ENCODE results near the gene EXOC3.

EXOC3 gene

GRCh38 chr5:463301-463700, 20.3 kb downstream of the EXOC3 start:
- no peaks in the 10 kb centered on the region for H3K9me3 Mint-ChIP-seq
- peak overlapping the region; percentile 49 for H3K27ac Mint-ChIP-seq
- H3K27me3 Mint-ChIP-seq: no peaks in the 10 kb centered on the region
- no peak overlapping the region for H3K4me3 Mint-ChIP-seq
- peaks cover 60% of the 10 kb centered on the region for H3K36me3 Mint-ChIP-seq (ENCODE audit: low read depth)
- H3K4me1 Mint-ChIP-seq (ENCODE audit: low read depth): peaks cover 59% of the 10 kb centered on the region

DNA sequence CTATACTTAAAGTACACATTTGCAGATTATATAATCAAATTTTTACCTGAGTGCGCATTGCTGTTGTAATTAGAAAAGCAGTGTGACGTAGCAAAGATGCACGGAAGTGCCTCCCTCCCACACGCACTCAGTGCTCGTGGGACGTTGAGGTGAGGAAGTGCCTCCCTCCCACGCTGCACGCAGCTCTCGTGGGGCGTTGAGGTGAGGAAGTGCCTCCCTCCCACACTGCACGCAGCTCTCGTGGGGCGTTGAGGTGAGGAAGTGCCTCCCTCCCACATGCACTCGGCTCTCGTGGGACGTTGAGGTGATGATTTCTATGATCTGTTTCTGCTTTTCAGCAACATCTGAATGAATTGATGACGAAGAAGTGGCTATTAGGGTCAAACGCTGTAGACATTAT, 21.0 kb downstream of the EXOC3 start:
- no peaks in the 10 kb centered on the region for H3K27me3 Mint-ChIP-seq
- H3K27ac Mint-ChIP-seq: peak overlapping the region; percentile 90
- H3K4me3 Mint-ChIP-seq: peak overlapping the region; percentile 23
- H3K9me3 Mint-ChIP-seq: no peaks in the 10 kb centered on the region
- peaks cover 54% of the 10 kb centered on the region for H3K36me3 Mint-ChIP-seq (ENCODE audit: low read depth)
- H3K4me1 Mint-ChIP-seq (ENCODE audit: low read depth): peaks cover 52% of the 10 kb centered on the region

- Mint-ChIP-seq H3K36me3 (ENCODE audit: low read depth) (peaks cover 49% of the 10 kb centered on the region), H3K27ac (peak overlapping the region; percentile 90), H3K4me1 (ENCODE audit: low read depth) (peaks cover 47% of the 10 kb centered on the region), H3K27me3 (no peaks in the 10 kb centered on the region), H3K9me3 (no peaks in the 10 kb centered on the region), H3K4me3 (no peak overlapping the region)
These were observed 21.5 kb downstream of the EXOC3 start for GRCh38 chr5:464446-464842.

DNA sequence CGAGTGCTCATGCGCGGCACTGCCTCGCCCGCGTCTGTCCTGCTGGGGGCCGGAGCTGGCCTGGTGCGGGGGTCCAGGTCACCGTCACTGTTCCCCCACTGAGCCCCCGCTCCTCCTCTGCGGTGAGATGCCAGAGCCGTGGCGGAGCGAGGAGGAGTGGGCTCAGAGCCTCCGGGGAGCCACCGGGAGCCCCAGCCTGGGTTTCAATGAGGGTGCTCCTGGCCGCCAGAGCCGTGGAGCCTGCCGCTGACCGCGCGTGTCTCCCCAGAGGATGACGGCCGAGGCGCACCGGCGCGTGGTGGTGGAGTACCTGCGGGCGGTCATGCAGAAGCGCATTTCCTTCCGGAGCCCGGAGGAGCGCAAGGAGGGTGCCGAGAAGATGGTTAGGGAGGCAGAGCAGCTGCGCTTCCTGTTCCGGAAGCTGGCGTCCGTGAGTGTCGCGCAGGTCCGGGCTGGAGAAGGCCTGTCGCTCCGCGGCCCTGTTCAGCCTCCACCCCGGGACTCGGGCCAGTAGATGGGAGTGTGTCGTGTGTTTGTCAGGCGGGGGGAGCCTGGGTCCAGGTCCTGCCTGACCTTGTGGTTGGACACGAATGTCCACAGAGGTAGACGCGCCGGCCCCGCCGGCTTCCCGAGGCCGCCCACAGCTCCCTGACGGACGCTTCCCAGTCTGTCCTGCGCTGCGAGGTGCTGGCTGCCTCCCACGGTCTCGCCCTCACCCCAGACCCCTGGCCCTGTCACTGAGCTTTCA, 22.0 kb downstream of the EXOC3 start:
- Mint-ChIP-seq H3K4me1 (ENCODE audit: low read depth) (peaks cover 43% of the 10 kb centered on the region), H3K9me3 (no peaks in the 10 kb centered on the region), H3K27ac (peak overlapping the region; percentile 45), H3K4me3 (no peak overlapping the region), H3K27me3 (no peaks in the 10 kb centered on the region), H3K36me3 (ENCODE audit: low read depth) (peaks cover 49% of the 10 kb centered on the region)

- H3K9me3 Mint-ChIP-seq: no peaks in the 10 kb centered on the region
- peaks cover 43% of the 10 kb centered on the region for H3K4me1 Mint-ChIP-seq (ENCODE audit: low read depth)
- H3K4me3 Mint-ChIP-seq: no peak overlapping the region
- no peak overlapping the region for H3K27ac Mint-ChIP-seq
- peaks cover 47% of the 10 kb centered on the region for H3K36me3 Mint-ChIP-seq (ENCODE audit: low read depth)
- no peaks in the 10 kb centered on the region for H3K27me3 Mint-ChIP-seq
These were observed 22.8 kb downstream of the EXOC3 start for GRCh38 chr5:465591-466403.

DNA sequence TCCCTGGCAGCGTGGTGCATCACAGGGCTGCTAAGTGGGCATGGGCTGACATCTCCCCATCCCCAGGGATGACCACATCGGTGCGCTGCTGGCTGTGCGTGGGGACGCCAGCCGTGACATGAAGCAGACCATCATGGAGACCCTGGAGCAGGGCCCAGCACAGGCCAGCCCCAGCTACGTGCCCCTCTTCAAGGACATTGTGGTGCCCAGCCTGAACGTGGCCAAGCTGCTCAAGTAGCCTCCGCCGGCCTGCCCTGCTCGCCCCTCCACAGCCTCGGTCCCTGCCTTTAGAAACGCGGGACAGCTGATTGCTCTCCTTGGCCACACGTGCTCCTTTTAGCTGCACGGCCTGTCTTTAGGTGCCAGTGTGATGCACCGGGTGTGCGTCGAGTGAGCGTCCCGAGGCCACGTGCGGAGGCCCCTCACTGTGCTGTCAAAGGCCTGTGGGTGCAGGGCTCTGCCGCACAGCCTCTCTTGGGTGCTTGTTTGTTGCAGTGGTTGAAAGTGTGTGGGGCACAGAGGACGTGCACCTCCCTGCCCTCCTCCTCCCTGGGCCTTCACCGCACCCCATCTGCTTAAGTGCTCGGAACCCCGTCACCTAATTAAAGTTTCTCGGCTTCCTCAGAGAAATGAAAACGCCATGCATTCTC, 23.8 kb downstream of the EXOC3 start:
- Mint-ChIP-seq H3K36me3 (ENCODE audit: low read depth) (peaks cover 46% of the 10 kb centered on the region), H3K27me3 (no peaks in the 10 kb centered on the region), H3K4me1 (ENCODE audit: low read depth) (peaks cover 47% of the 10 kb centered on the region), H3K27ac (no peak overlapping the region), H3K9me3 (no peaks in the 10 kb centered on the region), H3K4me3 (no peak overlapping the region)

GRCh38 chr5:468401-468800, 25.4 kb downstream of the EXOC3 start:
- peaks cover 32% of the 10 kb centered on the region for H3K36me3 Mint-ChIP-seq (ENCODE audit: low read depth)

DNA sequence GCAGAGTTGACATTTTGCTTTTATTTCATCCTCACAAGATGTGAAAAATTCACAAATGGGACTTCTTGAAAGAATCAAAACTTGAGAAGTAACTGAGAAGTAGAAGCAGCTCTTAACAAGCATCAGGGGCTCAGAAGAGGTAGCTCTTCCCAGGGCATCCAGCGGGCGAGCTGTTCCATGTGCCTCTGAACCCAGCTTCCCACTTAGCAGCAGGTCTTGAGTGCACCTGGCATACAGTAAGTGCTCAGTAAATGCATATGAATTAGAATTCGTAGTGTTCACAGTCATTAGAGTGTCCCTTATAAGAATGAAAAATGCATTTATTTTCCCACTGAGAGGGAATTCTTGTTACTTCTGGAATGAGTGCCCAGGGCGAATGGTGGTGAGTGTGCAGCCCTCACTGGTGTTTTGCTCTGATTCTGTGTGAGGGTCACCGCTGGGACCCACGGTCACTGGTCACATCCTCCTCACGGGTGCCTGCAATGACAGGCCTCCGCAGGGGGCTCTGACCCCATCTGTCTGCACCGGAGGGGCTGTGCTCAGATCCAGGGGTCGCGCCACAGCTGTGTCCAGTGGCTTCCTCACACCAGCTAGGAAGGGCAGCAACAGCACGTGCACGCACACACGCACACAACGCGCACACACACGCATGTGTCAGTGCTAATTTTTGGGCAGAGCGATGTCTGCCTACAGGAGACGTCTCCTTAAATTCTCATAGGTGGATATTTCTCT, 26.9 kb downstream of the EXOC3 start:
- H3K36me3 Mint-ChIP-seq (ENCODE audit: low read depth): peaks cover 23% of the 10 kb centered on the region
- H3K27ac Mint-ChIP-seq: peak overlapping the region; percentile 58
- peaks cover 20% of the 10 kb centered on the region for H3K4me1 Mint-ChIP-seq (ENCODE audit: low read depth)
- H3K27me3 Mint-ChIP-seq: no peaks in the 10 kb centered on the region
- no peaks in the 10 kb centered on the region for H3K9me3 Mint-ChIP-seq
- H3K4me3 Mint-ChIP-seq: no peak overlapping the region

More at GRCh38 chr5:468401-468800, 25.4 kb downstream of the EXOC3 start:
- Mint-ChIP-seq H3K4me1 (ENCODE audit: low read depth) (peaks cover 33% of the 10 kb centered on the region), H3K27me3 (no peaks in the 10 kb centered on the region), H3K27ac (no peak overlapping the region), H3K4me3 (no peak overlapping the region), H3K9me3 (no peaks in the 10 kb centered on the region)

GRCh38 chr5:470961-471749, 28.2 kb downstream of the EXOC3 start:
- Mint-ChIP-seq H3K4me1 (ENCODE audit: low read depth) (peaks cover 23% of the 10 kb centered on the region), H3K36me3 (ENCODE audit: low read depth) (peaks cover 22% of the 10 kb centered on the region), H3K27me3 (peaks cover 3% of the 10 kb centered on the region), H3K4me3 (peak overlapping the region; percentile 87), H3K9me3 (no peaks in the 10 kb centered on the region), H3K27ac (peak overlapping the region; percentile 89)

GRCh38 chr5:471750-472058, 28.7 kb downstream of the EXOC3 start:
- H3K4me3 Mint-ChIP-seq: peak overlapping the region; percentile 87
- peaks cover 3% of the 10 kb centered on the region for H3K27me3 Mint-ChIP-seq
- peaks cover 19% of the 10 kb centered on the region for H3K36me3 Mint-ChIP-seq (ENCODE audit: low read depth)
- H3K9me3 Mint-ChIP-seq: no peaks in the 10 kb centered on the region
- peak overlapping the region; percentile 89 for H3K27ac Mint-ChIP-seq
- H3K4me1 Mint-ChIP-seq (ENCODE audit: low read depth): peaks cover 23% of the 10 kb centered on the region

GRCh38 chr5:472076-472655, 29.2 kb downstream of the EXOC3 start:
- Mint-ChIP-seq H3K27ac (peak overlapping the region; percentile 89), H3K4me1 (ENCODE audit: low read depth) (peaks cover 23% of the 10 kb centered on the region), H3K27me3 (peaks cover 3% of the 10 kb centered on the region), H3K36me3 (ENCODE audit: low read depth) (peaks cover 19% of the 10 kb centered on the region), H3K4me3 (peak overlapping the region; percentile 87), H3K9me3 (no peaks in the 10 kb centered on the region)

DNA sequence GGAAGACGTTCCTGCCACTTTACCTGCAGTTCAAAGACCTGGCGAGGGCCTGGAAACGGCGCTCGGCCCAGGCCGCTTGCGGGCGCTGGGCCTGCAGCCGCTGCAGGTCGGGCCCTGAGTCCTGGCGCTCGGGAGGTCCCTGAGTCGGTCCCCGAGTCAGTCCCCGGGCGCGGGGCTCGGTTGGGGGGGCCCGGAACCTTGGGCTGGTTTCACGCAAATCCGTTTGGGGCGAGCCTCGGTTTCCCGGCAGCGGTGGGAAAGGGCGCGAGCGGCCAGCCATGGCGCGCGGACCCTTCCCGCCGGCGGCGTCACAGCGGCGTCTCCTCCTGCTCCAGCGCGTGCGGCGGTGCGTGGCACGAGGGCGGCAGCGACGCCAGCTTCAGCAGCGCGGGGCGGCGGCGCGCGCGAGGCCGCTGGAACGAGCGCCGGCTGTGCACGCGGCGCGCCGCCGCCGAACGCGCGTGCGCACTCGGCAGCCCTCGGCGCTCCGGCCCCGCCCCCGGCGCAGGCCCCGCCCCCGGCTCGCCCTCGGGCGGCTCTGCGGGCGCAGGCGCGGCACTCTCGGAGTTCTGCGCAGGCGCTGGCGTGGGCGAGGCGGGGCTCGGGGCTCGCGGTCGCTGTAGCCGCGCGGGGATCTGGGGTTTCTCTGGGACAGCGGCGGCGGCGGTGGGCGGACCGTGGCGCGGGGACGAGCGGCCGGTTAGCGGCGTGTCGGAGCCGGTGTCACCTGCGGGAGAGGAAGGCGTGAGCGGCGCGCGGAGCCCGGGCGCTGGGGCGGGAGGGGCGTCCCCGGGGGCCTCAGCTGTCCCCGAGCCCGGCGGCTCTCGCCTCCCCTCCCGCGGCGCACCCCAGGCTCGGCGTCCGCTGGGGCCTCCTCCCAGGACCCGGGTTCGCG, 29.9 kb downstream of the EXOC3 start:
- H3K9me3 Mint-ChIP-seq: no peaks in the 10 kb centered on the region
- peak overlapping the region; percentile 89 for H3K27ac Mint-ChIP-seq
- H3K4me1 Mint-ChIP-seq (ENCODE audit: low read depth): peaks cover 23% of the 10 kb centered on the region
- peaks cover 19% of the 10 kb centered on the region for H3K36me3 Mint-ChIP-seq (ENCODE audit: low read depth)
- H3K27me3 Mint-ChIP-seq: peaks cover 7% of the 10 kb centered on the region
- H3K4me3 Mint-ChIP-seq: peak overlapping the region; percentile 87

DNA sequence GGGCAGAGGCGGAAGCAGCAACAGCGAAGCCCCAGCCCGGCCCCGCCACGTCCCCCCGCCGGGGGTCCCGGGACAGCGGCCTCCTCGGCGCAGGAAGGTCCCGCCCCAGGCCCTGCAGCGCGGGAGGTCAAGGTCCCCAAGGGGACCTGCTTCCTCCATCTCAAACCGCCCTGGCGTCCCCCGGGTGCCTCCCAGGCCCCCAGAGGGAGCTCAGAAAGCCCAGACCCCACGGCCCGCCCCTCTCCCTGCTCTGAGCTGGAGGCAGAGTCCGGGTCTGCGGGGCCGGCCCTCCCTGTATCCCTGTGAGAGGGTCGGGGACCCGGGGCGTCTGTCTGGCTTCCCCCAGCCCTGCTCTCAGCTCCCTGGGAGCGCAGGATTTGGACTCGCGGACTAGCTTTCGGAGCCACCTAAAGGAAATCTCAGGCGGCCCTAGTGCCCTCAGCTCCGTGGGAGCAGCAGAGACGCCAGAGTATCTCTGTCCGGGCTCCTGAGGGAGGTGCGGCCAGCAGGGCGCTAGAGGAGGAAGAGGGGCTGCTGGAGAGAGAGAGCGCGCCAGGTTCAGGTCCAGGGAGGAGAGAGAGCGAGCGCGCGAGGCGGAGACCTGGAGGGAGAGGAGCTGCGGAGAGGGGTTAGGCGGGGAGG, 30.7 kb downstream of the EXOC3 start:
- Mint-ChIP-seq H3K4me3 (peak overlapping the region; percentile 83), H3K27me3 (peaks cover 7% of the 10 kb centered on the region), H3K36me3 (ENCODE audit: low read depth) (peaks cover 19% of the 10 kb centered on the region), H3K27ac (no peak overlapping the region), H3K4me1 (ENCODE audit: low read depth) (peaks cover 23% of the 10 kb centered on the region), H3K9me3 (no peaks in the 10 kb centered on the region)

All from stimulated activated naive CD8-positive, alpha-beta T cell treated with anti-CD3 and anti-CD28 coated beads, Interleukin-15, Interleukin-2, amounts not matched to agents 100 ng/mL and 50 ng/mL, for 24 hours (primary cell).